Right kidney (tissue), 9 donors: ENCODE measurements around the gene SIK2.

Experiments
- DNase-seq: peaks from one replicate; pipeline ENCODE4 v3.0.0-alpha.2; 2016
- long read RNA-seq, 8 donors: transcript quantifications; one replicate each; lab custom pipeline, GENCODE V29; 2026

The SIK2 gene
- long read RNA-seq, donor 1, full-length matches to known transcripts, result 2 of 2 reads
- long read RNA-seq, donor 1, partial matches to known transcripts, result 0 of 2 reads
- long read RNA-seq, donor 1, other reads (novel, unspliced or antisense), result 0 of 2 reads
- long read RNA-seq, donor 2, full-length matches to known transcripts, result 2 of 2 reads
- long read RNA-seq, donor 2, partial matches to known transcripts, result 0 of 2 reads
- long read RNA-seq, donor 2, other reads (novel, unspliced or antisense), result 0 of 2 reads
- long read RNA-seq, donor 3, result 0 reads
- long read RNA-seq, donor 4, result 0 reads
- long read RNA-seq, donor 5, full-length matches to known transcripts, result 5 of 5 reads
- long read RNA-seq, donor 5, partial matches to known transcripts, result 0 of 5 reads
- long read RNA-seq, donor 5, other reads (novel, unspliced or antisense), result 0 of 5 reads
- long read RNA-seq, donor 6, full-length matches to known transcripts, result 3 of 3 reads
- long read RNA-seq, donor 6, partial matches to known transcripts, result 0 of 3 reads
- long read RNA-seq, donor 6, other reads (novel, unspliced or antisense), result 0 of 3 reads
- long read RNA-seq, donor 7, full-length matches to known transcripts, result 2 of 34 reads
- long read RNA-seq, donor 7, partial matches to known transcripts, result 32 of 34 reads
- long read RNA-seq, donor 7, other reads (novel, unspliced or antisense), result 0 of 34 reads
- long read RNA-seq, donor 8, full-length matches to known transcripts, result 1 of 1 reads
- long read RNA-seq, donor 8, partial matches to known transcripts, result 0 of 1 reads
- long read RNA-seq, donor 8, other reads (novel, unspliced or antisense), result 0 of 1 reads

DNA sequence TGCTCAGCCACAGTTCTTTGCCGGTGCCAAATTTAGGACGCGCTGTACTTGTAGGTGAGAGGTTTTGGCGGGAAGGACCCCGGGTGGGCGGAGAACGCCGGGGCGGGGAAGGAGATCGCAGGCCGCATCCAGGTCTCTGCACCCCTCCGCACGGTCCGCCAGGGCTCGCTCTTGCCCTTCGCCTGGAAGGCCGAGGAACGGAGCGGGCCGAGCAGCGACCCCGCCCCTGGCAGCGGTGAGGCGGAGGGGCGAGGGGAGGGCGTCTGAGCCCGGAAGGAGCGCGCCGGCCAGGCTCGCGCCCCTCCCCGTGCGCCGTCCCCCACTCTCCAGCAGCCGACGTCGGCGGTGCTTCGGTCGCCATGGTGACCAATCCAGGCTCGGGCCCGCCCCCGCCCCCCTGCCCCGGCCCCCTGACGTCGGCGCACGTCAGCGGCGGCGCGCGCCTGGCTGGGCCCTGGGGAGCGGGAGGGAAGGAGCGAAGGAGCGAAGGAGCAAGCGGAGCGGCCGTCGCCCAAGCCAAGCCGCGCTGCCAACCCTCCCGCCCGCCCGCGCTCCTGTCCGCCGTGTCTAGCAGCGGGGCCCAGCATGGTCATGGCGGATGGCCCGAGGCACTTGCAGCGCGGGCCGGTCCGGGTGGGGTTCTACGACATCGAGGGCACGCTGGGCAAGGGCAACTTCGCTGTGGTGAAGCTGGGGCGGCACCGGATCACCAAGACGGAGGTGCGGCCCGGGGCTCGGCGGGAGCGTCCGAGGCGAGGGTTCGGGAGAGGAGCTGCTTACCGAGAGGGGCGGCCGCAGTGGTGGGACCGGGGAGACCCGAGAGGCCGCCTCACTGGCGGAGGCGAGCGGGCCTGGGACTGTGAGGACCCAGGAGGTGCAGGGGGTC, at the start of gene SIK2:
TSS of gene SIK2 (plus strand) at position 471 of the 886 bp plus-strand sequence. CDS start at position 586, 115 bp downstream.
- DNase-seq, result peak; percentile 91

DNA sequence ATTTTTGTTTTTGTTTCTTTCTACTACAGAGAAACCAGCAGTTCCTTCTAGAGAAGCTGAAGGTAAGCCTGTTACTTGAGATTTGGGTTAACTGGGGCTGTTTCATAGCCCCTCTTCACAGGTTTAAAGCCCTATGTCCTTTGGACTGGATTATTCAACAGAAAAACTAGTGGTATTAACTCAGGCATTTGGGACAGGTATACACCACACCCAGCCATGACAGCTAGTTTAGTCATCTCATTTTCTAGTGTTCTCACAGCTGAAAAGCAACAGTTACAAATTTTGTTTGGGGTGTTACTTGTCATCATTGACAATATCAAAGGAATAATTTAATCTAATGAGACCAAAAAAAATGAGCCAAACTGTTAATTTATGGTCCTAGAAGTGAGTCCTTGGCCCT, 47.7 kb upstream of the SIK2 start:
- DNase-seq, result no peak

DNA sequence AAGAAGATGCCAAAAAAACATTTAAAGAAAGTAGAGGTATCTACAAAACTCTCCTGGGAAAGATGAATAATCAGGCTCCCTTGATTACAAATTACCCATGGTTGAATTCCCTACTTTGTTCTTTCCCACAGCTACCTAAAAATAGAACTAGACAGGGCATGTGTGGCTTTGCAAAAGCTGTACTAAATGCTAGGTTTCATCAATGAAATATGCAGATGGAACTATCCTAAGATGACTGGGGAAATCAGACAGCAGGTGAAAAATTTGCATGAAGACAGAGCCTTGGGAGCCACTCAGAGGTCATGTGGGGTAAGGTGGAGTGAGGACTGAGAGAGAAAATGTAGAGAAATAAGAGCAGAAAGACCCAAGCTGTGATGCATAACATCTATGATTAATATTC, 47.0 kb upstream of the SIK2 start:
- DNase-seq, result no peak

DNA sequence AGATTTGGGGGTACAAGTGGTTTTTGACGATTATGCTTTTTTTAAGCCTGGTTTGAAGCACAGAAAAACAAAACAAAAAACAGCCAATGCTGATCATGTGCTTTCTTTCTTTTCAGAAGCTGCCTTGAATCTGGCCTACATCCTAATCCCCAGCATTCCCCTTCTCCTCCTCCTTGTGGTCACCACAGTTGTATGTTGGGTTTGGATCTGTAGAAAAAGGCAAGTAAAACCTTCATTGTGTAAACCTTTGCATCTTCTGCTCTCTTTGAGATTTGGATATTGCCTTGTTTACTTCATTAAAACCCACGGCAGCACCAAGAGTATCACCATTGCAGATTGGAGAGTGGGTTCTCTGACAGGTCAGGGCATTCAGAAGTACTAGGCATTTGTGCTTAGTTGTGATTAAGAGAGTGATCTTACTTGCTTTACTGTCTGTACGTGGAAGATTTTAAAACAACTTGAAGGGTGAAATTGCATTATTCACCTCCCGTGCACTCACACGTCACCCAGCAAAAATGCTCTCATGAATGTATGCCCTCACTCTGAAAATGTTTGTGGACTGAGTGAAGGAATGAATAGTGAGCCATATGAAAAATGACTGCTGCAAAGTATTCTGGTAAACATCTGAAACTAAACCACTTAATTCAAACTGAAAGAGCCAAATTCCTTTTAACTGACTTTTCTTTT, 44.7 kb upstream of the SIK2 start:
- no peak for DNase-seq

DNA sequence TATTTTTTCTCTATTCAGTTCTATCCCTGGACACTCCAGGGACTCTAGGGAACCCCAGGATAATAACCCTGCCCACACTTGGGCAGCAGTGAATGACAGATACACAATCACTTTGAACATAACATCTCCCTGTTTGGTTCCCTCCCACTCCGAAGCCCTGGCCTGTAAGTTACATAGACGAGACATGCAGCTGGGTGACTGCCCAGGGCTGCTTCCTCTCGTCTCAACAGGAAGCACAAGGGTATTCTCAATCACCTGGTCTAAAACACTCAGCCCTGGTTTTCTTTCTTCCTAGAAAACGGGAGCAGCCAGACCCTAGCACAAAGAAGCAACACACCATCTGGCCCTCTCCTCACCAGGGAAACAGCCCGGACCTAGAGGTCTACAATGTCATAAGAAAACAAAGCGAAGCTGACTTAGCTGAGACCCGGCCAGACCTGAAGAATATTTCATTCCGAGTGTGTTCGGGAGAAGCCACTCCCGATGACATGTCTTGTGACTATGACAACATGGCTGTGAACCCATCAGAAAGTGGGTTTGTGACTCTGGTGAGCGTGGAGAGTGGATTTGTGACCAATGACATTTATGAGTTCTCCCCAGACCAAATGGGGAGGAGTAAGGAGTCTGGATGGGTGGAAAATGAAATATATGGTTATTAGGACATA, 42.3 kb upstream of the SIK2 start:
- no peak for DNase-seq

DNA sequence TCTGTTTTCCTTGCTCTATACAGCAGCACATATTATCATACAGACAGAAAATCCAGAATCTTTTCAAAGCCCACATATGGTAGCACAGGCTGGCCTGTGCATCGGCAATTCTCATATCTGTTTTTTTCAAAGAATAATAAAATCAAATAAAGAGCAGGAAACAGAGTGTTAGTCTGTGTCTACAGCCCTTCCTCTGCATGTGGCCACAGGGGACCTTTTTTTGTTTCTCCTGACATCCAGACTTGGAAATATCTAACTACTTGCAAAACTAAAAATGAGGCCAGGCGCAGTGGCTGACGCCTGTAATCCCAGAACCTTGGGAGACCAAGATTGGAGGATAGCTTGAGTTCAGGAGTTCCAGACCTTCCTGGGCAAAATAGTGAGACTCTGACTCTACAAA, 41.4 kb upstream of the SIK2 start:
- DNase-seq, result no peak

DNA sequence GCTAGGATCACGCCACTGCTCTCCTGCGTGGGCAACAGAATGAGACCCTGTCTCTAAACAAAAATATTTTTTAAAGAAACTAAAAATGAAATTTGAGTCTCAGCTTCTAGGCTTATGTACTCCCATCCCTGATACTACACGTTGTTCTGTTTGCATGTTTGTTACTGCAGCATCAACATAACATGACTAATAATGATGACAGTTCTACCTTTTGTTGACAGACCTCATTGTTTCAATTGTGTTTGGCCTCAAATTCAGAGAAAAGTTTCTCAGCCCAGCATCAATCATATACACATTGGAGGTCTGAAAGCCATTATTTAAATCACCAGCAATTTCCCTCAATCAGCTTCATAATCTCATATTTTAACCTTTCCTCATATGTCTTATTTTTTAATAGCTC, 40.9 kb upstream of the SIK2 start:
- no peak for DNase-seq

DNA sequence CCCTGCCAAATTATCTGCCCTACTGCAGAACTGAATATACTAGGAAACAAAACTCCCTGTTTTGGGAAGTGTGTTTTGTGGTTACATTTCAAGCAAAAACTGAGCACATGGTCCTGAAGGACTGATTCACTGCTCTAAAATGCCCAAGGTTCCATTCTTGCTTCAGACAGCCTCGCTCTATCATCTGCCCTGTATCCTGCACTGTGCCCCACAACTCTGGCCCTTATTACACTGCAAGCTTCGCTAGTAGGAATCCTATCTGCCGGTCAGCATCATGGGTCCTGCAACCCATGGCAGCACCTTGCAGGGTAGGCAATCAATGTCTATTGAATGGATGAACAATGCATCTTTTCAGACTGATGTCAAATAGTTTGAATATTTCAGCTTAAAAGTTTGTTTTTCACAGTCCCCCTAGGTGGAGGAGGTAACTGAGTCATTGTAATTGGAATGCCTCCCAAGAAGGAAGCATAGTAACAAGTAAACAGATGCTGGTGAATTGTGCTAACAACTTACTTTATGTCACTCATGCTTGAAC, 40.4 kb upstream of the SIK2 start:
- DNase-seq, result no peak

DNA sequence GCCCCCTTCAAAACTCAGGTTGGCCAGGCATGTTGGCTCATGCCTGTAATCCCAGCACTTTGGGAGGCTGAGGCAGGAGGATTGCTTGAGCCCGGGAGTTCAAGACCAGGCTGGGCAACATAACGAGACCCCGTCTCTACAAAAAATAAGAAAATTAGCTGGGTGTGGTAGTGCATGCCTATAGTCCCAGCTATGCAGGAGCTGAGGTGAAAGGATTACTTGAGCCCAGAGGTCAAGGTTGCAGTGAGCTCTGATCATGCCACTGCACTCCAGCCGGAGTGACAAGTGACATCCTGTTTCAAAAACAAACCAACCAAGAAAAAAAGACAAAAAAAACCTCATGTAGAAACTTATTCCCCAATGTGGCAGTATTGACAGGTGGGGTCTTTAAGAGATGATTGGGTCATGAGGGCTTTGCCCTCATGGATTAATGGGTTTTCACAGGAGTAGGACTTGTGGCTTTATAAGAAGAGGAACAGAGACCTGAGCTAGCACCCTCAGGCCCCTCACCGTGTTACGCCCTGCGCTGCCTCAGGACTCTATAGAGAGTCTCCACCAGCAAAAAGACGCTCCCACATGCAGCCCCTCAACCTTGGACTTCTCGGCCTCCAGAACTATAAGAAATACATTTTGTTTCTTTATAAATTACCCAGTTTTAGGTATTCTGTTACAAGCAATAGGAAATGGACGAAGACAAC, 39.4 kb upstream of the SIK2 start:
- no peak for DNase-seq

DNA sequence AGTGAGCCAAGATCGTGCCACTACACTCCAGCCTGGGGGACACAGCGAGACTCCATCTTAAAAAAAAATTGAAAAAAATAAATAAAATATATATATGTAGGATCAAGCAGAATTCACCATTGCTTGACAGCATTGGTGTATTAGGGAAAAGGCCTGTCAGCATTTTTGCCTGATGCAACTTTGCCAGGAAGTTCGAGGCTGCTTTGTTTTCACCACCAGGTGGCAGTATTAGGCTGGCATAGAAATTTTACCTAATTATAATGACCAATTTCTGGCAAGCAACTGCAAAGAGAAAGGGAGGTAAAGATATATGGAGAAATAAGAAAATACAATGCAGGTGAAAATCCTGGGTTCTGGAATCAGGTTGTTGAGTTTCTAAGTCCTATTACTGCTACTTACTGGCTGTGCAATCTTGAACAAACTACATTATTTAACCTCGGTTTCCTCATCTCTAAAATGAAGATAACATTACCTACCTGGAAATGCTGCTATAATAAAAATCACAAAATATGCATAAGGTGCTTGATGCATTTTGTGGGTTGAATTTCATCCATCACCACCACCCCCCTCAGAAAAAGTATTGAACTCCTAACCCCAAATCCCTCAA, 37.0 kb upstream of the SIK2 start:
- DNase-seq, result no peak

DNA sequence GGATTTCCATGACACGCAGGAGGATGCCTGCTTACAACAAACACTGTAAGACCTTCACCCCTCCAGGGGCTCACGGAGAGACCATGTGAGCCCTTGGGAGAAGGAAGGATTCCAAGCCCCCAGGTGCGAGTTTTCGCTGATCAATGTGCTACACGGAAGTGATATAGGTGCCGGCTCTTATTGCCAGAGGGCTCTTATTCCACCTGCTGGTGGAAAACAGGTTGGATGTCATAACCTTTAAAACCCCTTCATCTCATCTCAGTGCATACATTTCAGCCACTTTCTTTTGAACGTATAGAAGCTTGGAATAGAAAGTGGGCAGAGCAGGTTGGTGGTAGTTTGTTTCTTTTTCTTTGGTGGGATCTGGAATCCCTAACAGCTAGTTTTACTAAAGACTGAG, 35.9 kb upstream of the SIK2 start:
- DNase-seq, result no peak

DNA sequence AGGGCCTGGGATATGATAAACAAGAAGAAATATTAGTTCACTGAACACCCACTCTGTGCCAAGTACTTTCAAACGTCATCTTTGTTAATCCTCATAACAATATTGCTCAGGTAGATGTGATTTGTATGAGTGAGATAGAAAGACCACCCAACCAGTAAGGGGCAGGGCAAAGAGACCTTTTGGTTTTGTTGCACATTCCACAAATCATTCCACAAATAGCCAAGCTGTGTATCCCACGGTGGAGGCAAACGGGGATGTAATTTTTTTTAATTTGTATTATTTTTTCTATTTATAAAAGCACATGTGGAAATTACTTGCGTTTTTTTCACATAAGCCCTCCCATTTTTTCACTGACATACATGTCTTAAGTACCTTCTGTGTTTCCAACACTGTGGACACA, 32.8 kb upstream of the SIK2 start:
- no peak for DNase-seq

DNA sequence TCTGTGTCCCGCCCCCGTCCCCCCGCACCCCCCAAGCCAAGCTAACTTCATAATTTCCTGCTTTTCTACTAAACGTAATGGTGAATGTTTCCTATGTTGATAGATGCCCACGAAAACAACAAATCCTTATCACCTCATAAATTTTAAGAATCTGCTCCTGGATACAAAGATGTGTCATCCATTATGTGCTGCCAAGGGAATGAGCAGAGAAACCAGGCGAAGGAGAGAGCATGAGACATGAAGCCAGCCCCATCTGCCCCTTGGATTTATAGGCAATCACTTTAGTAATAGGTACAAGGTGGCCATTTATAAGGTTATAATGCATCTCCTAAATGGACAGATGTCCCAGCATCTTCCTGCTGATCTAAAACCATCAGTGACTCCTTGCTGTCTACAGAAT, 31.5 kb upstream of the SIK2 start:
- DNase-seq, result no peak

DNA sequence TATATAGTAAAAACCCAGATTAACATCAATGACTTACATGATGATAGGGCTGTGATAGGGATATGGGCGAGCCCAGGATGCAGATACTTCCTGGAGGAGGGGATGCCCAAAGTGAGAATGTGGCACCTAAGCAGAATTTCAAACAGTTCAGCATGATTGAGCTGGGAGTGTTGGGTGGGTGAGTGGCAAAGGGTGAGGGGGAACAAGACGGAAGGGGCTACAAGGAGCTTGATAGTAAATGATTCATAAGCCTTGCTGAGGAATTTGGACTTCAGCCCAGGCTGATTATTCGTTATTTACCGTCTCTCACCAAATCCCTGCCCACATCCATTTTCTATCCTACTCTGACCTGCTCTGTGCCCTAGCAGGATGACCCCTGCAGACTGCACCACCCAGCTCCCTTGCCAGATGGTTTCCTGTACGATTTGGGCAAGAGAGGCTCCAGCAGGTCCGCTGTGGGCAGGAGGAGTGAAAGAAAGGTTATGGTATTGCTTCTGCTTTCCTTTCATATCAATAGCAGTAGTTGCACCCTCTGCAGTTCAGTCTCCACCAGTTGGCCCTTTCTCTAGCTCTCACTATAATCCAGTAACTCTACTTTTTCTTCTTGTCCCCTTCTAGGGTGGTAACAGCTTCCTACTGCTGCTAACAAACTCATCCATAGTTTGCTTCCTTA, 30.3 kb upstream of the SIK2 start:
- no peak for DNase-seq

DNA sequence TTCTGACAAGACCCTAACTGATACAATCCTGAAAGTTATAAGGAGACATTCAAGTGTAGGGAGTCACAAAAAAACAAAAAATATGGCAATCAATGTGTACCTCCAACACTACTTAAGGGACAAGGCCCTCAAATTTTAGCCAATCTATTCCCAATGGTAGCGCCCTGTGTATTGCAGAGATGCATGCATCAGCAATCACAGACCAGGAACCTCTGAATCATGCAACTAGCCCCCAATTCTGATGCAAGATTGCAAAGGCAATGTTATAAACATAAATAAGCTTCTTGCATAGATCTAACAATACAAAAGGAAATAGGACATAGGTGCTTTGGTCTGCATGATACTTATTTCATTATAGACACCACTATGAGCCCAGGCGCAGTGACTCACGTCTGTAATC, 29.7 kb upstream of the SIK2 start:
- DNase-seq, result no peak

DNA sequence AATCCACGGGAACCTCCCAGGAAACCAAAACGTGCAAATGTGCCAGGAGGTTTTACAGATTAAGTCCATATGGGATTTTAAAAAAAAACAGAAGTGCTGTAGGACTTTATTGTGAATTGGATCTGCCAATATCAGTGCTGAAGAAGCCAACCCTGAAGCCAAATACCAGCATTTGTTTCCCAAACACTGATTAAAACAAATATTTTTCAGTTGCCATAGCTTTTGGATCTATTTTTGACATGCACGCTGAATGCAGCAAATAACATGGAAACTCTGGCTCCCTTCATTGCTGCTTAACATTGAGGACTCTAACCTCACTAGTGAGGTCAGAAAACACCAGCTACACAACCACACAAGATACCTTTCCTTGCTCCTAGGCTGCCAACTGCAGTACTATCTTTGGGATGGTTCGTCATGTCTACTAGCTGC, 28.4 kb upstream of the SIK2 start:
- DNase-seq, result no peak

DNA sequence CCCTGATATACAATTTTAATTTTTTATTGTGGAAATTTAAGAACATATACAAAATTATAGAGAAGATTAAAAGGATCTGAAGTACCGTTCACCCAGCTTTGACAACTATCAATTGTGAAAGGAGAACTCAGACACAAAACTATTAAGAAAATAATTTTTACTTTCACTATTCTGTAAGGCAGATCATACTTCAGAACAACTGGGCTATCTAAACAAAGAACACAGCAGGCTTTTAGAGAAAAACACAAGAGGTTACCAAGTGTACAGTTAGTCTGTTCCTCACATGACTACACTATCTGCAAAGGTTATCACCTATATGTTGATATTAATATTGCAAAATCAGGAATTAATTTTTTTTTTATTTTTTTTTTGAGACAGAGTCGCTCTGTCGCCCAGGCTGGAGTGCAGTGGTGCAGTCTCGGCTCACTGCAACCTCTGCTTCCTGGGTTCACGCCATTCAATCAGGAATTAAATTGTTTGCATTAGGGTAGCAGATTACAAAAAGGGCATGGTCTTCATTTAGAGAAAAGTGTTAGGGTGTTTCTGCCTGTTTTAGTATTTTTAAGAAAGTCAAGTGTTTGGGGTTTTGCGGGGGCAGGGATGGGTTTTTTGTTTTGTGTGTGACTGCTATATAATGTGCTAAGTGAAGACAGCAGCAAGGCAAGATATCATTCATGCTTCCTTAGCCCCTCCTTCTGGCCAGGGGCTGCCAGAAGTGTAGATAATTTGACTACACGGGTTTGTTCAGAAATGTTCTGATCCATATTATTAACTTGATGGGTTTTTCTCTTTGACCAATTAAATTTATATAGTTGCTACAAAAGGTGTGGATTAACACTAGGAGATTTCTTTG, 27.6 kb upstream of the SIK2 start:
- no peak for DNase-seq

DNA sequence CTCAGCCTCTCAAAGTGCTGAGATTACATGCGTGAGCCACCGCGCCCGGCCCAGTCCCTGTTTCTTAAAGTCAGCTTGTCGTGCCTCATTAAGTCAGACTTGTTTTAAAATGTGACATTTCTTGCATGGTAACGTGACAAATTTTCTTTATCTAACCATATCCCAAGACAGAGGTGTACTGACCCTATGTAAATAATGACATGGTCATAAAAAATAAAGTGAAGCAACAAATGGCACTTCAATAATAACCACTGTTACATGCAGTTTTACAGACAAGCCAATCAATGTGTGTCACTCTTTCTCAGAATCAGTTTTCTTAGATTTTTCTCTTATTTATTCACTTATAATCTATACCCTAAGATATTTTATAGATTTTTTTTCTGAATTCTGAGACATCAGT, 26.5 kb upstream of the SIK2 start:
- no peak for DNase-seq

DNA sequence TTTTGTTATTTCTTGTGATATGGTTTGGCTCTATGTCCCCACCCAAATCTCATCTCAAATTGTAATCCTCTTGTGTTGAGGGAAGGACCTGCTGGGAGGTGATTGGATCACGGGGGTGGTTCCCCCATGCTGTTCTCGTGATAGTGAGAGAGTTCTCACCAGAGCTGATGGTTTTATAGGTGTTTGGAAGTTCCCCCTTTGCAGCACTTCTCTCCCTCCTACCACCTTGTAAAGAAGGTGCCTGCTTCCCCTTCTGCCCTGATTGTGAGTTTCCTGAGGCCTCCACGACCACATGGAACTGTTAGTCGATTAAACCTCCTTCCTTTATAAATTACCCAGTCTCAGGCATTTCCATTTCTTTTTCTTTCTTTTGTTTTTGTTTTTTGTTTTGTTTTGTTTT, 24.4 kb upstream of the SIK2 start:
- no peak for DNase-seq
